GM19023 (cell line): ENCODE results near the gene DEFB131B.
"Not testable (repeated sequence)": the region's sequence is repeated elsewhere in the genome, so short reads cannot be mapped to it uniquely, and the experiment has no call there.

Experiments used
- ATAC-seq: cut with Tn5 transposase; IDR thresholded peaks from one replicate; pipeline ENCODE4 v1.9.1; 2021; ENCODE audit warnings: mild to moderate bottlenecking, moderate library complexity; ENCODE audit not compliant: unreplicated experiment

Gene DEFB131B

GRCh38 chr11:71878059-71878458 is at the start of gene DEFB131B:
Gene DEFB131B, plus strand, starts transcription at chr11:71878453. Its CDS starts 0 bp downstream, at chr11:71878453.
- not testable (repeated sequence) for ATAC-seq

GRCh38 chr11:71829247-71829646 is 49.0 kb upstream of the DEFB131B start:
- not testable (repeated sequence) for ATAC-seq

- not testable (repeated sequence) for ATAC-seq
Measured at GRCh38 chr11:71829686-71830085, 48.6 kb upstream of the DEFB131B start.

GRCh38 chr11:71832811-71833210 is 45.4 kb upstream of the DEFB131B start, which contains the start of gene DEFB108B:
Gene DEFB108B, plus strand, starts transcription at chr11:71833200. Its CDS starts 0 bp downstream, at chr11:71833200.
- ATAC-seq, result not testable (repeated sequence)

GRCh38 chr11:71842720-71843119 is 35.5 kb upstream of the DEFB131B start:
- not testable (repeated sequence) for ATAC-seq

- not testable (repeated sequence) for ATAC-seq
Measured at GRCh38 chr11:71843355-71843754, 34.9 kb upstream of the DEFB131B start.

- no peak for ATAC-seq
Measured at GRCh38 chr11:71843858-71844257, 34.4 kb upstream of the DEFB131B start.

- ATAC-seq, result not testable (repeated sequence)
Measured at GRCh38 chr11:71853895-71854294, 24.4 kb upstream of the DEFB131B start.

- not testable (repeated sequence) for ATAC-seq
Measured at GRCh38 chr11:71855880-71856279, 22.4 kb upstream of the DEFB131B start.

- ATAC-seq, result not testable (repeated sequence)
Measured at GRCh38 chr11:71860835-71861234, 17.4 kb upstream of the DEFB131B start.

- ATAC-seq, result not testable (repeated sequence)
Measured at GRCh38 chr11:71863978-71864627, 14.2 kb upstream of the DEFB131B start.

- ATAC-seq, result not testable (repeated sequence)
Measured at GRCh38 chr11:71867209-71867608, 11.0 kb upstream of the DEFB131B start.

- ATAC-seq, result not testable (repeated sequence)
Measured at GRCh38 chr11:71869931-71870330, 8.3 kb upstream of the DEFB131B start.

- ATAC-seq, result not testable (repeated sequence)
Measured at GRCh38 chr11:71870661-71871060, 7.6 kb upstream of the DEFB131B start.

GRCh38 chr11:71876262-71876661 is 2.0 kb upstream of the DEFB131B start:
- not testable (repeated sequence) for ATAC-seq

GRCh38 chr11:71885806-71886205 is 7.6 kb downstream of the DEFB131B start:
- ATAC-seq, result not testable (repeated sequence)

GRCh38 chr11:71888335-71889010 is 10.2 kb downstream of the DEFB131B start:
- ATAC-seq, result not testable (repeated sequence)

GRCh38 chr11:71889181-71889872 is 11.1 kb downstream of the DEFB131B start:
- not testable (repeated sequence) for ATAC-seq

- ATAC-seq, result no peak
Measured at GRCh38 chr11:71895961-71896360, 17.7 kb downstream of the DEFB131B start.

- ATAC-seq, result not testable (repeated sequence)
Measured at GRCh38 chr11:71901137-71901536, 22.9 kb downstream of the DEFB131B start.

GRCh38 chr11:71908218-71908617 is 30.0 kb downstream of the DEFB131B start:
- ATAC-seq, result no peak
